Caki2 (cell line): ENCODE results near the gene SP8. TPM values are rescaled to one million over a fixed set of nuclear protein-coding genes. Genes with fewer than 3 reads are reported as not detected.

ENCODE experiments used
- DNase-seq: peaks from one replicate; pipeline ENCODE4 v3.0.0-alpha.2; 2015; ENCODE audit warnings: low read depth
- in situ Hi-C: cut with HindIII; loops from 2 replicates; pipeline ENCODE4 v1.10.0; 2016; ENCODE audit warnings: low sequenced_read_pairs, low pct_unique_long_range_greater_than_20kb, mixed read lengths
- total RNA-seq: library from RNA; depleted of rRNA; stranded (reverse); fragments of >200 nt; shearing (Covaris generic); gene quantifications from 2 replicates; pipeline ENCODE4 v1.2.3, GENCODE V29; 2014; ENCODE audit warnings: low replicate concordance; rRNA removed

Gene SP8
- total RNA-seq, 1 experiment from 2014 or later: 1.1 TPM

- in situ Hi-C loops: no loop called here
- no peak for DNase-seq
Measured at GRCh38 chr7:20737840-20738448, 48.7 kb downstream of the SP8 start.

- no peak for DNase-seq
- in situ Hi-C loops: no loop called here
Measured at GRCh38 chr7:20735346-20736065, 51.2 kb downstream of the SP8 start.

Other genes starting within 250 kb of the SP8 start
- not detected in 2 replicates for gene ABCB5, start 171.2 kb downstream of the SP8 start, total RNA-seq